HUDEP-2 (cell line): ENCODE data around the gene ATP6V1E1.

Experiments used
- DNase-seq, 76 experiments: peaks; one replicate each; lab custom pipeline; 2025; ENCODE audit not compliant: unreplicated experiment in 76 of 76; lab: John Stamatoyannopoulos, UW

Gene ATP6V1E1

DNA sequence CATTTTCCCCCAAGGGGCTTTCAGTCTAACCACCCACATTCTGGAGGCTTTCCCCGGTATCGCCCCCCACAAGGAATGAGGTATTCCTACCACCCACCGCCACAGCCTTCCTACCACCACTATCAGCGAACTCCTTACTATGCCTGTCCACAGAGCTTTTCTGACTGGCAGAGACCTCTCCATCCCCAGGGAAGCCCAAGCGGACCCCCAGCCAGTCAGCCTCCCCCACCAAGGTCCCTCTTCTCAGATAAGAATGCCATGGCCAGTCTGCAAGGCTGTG is 79.9 kb downstream of the ATP6V1E1 start:
- DNase-seq = no peak

DNA sequence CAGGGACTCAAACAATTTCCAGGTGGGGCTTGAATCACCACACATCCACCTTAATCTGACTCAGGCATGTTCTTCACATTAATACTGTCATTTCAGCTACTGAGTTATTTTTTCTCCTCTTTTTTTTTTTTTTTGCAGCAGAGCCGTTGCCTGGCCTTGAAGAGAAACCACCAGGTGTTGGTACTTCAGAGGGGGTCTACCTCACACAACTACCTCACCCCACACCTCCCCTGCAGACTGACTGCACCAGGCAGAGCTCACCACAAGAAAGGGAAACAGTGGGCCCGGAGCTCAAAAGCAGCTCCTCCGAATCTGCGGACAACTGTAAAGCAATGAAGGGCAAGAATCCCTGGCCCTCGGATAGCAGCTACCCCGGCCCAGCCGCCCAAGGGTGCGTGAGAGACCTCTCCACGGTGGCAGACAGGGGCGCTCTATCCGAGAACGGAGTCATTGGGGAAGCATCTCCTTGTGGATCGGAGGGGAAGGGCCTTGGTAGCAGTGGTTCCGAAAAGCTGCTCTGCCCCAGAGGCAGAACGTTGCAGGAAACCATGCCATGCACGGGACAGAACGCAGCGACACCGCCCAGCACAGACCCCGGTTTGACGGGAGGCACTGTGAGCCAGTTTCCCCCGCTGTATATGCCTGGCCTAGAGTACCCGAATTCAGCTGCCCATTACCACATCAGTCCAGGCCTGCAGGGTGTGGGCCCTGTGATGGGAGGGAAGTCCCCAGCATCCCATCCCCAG is 80.4 kb downstream of the ATP6V1E1 start:
- no peak for DNase-seq

DNA sequence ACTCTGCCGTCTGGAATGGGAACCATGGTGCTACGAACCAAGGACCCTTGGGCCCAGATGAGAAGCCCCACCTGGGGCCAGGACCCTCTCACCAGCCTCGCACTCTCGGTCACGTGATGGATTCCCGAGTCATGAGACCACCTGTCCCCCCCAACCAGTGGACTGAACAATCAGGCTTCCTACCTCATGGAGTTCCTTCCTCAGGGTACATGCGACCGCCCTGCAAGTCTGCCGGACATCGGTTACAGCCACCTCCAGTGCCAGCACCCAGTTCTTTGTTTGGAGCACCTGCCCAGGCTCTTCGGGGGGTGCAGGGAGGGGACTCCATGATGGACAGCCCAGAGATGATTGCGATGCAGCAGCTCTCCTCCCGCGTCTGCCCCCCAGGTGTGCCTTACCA is 86.1 kb downstream of the ATP6V1E1 start:
- no peak for DNase-seq
